HEK293 (cell line): ENCODE measurements around the gene ITPRIPL2.

Source experiments
- BCL11A ChIP-seq: fragments of 450-650 bp; formaldehyde crosslinking; IDR thresholded peaks from 2 replicates; pipeline ENCODE4 v1.5.1; 2016; ENCODE audit warnings: low read depth, missing biosample characterization, missing genetic modification characterization
- FEZF1 ChIP-seq: fragments of 450-650 bp; formaldehyde crosslinking; IDR thresholded peaks from 2 replicates; pipeline ENCODE4 v1.5.1; 2016; ENCODE audit warnings: missing biosample characterization, missing genetic modification characterization
- GLIS1 ChIP-seq: fragments of 450-650 bp; formaldehyde crosslinking; IDR thresholded peaks from 2 replicates; pipeline ENCODE4 v1.5.1; 2016; ENCODE audit warnings: missing biosample characterization, missing genetic modification characterization
- KLF10 ChIP-seq: fragments of 450-650 bp; IDR thresholded peaks from 2 replicates; pipeline ENCODE4 v1.5.1; 2018; ENCODE audit warnings: missing biosample characterization, mild to moderate bottlenecking, missing genetic modification characterization
- KLF7 ChIP-seq: fragments of 450-650 bp; formaldehyde crosslinking; IDR thresholded peaks from 2 replicates; pipeline ENCODE4 v1.5.1; 2016; ENCODE audit warnings: missing biosample characterization, missing genetic modification characterization, borderline replicate concordance
- OSR2 ChIP-seq: fragments of 450-650 bp; formaldehyde crosslinking; IDR thresholded peaks from 2 replicates; pipeline ENCODE4 v1.5.1; 2016; ENCODE audit warnings: missing biosample characterization, missing genetic modification characterization
- SCRT1 ChIP-seq: fragments of 450-650 bp; formaldehyde crosslinking; IDR thresholded peaks from 2 replicates; pipeline ENCODE4 v1.5.1; 2016; ENCODE audit warnings: missing biosample characterization, missing genetic modification characterization, borderline replicate concordance
- SP2 ChIP-seq: fragments of 450-650 bp; formaldehyde crosslinking; IDR thresholded peaks from 2 replicates; pipeline ENCODE4 v1.5.1; 2016; ENCODE audit warnings: missing biosample characterization, missing genetic modification characterization
- YY2 ChIP-seq: fragments of 450-650 bp; formaldehyde crosslinking; IDR thresholded peaks from 2 replicates; pipeline ENCODE4 v1.5.1; 2016; ENCODE audit warnings: missing biosample characterization, missing genetic modification characterization
- ZBTB48 ChIP-seq: fragments of 450-650 bp; formaldehyde crosslinking; IDR thresholded peaks from 2 replicates; pipeline ENCODE4 v1.5.1; 2016; ENCODE audit warnings: missing biosample characterization, missing genetic modification characterization
- ZNF341 ChIP-seq: fragments of 450-650 bp; formaldehyde crosslinking; IDR thresholded peaks from 2 replicates; pipeline ENCODE4; 2016; ENCODE audit warnings: low read depth, missing biosample characterization, missing genetic modification characterization
- ZNF394 ChIP-seq: fragments of 450-650 bp; formaldehyde crosslinking; IDR thresholded peaks from 2 replicates; pipeline ENCODE4 v1.5.1; 2016; ENCODE audit warnings: missing biosample characterization, missing genetic modification characterization, mild to moderate bottlenecking, moderate library complexity, borderline replicate concordance
- ZNF610 ChIP-seq: fragments of 450-650 bp; formaldehyde crosslinking; IDR thresholded peaks from 2 replicates; pipeline ENCODE4 v1.5.1; 2016; ENCODE audit warnings: missing biosample characterization, missing genetic modification characterization, borderline replicate concordance
- ZNF776 ChIP-seq: fragments of 450-650 bp; formaldehyde crosslinking; IDR thresholded peaks from 2 replicates; pipeline ENCODE4 v1.5.0; 2017; ENCODE audit warnings: missing biosample characterization, missing genetic modification characterization, borderline replicate concordance
- ZNF792 ChIP-seq: fragments of 450-650 bp; formaldehyde crosslinking; IDR thresholded peaks from 2 replicates; pipeline ENCODE4 v1.5.1; 2016; ENCODE audit warnings: missing biosample characterization, missing genetic modification characterization
- TF ChIP-seq, protein P1 (sequence below): fragments of 450-650 bp; formaldehyde crosslinking; IDR thresholded peaks from 2 replicates; pipeline ENCODE4 v1.5.1; 2016; ENCODE audit warnings: missing biosample characterization, missing genetic modification characterization
- TF ChIP-seq, protein P2 (sequence below): fragments of 450-650 bp; formaldehyde crosslinking; IDR thresholded peaks from 2 replicates; pipeline ENCODE4 v1.5.1; 2016; ENCODE audit warnings: missing biosample characterization, missing genetic modification characterization
- TF ChIP-seq, protein P3 (sequence below): fragments of 450-650 bp; formaldehyde crosslinking; IDR thresholded peaks from 2 replicates; pipeline ENCODE4 v1.5.1; 2017; ENCODE audit warnings: missing biosample characterization, missing genetic modification characterization
- TF ChIP-seq, protein P4 (sequence below): fragments of 450-650 bp; formaldehyde crosslinking; IDR thresholded peaks from 2 replicates; pipeline ENCODE4 v1.5.1; 2017; ENCODE audit warnings: missing biosample characterization, missing genetic modification characterization
- TF ChIP-seq, protein P5 (sequence below): fragments of 450-650 bp; formaldehyde crosslinking; IDR thresholded peaks from 2 replicates; pipeline ENCODE4 v1.5.1; 2016; ENCODE audit warnings: missing biosample characterization, missing genetic modification characterization

The ITPRIPL2 gene

DNA sequence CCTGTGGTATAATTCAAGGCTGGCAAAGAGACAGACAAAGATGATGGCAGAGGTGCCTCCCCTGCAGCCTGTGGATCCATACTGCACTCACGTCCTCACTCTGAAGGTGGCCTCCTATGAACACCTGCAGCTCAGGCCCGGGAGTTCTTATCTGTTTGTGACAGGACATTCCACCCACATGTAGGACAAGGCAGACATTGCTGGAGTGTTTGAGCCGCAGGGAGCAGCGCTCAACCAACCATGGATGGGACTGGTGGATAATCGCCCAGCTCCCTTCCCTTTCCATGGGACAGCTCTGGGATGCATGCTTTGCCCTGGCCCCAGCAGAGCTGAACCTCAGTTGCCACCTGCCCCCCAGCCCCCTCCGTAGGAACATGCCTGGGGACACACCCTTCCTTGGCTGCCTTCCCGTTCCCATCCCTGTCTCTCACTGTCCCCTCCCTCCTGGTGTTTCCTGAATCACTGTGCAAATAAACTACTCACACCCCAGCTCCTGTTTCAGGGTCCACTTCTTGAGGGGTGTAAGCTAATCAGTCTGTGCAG, 22.2 kb downstream of the ITPRIPL2 start (continued):
- TF ChIP-seq ZNF610 (tag by site-specific recombination) (no peak), SCRT1 (tag by site-specific recombination) (0 out of 2 replicates have a peak, but pooled peaks have one; percentile 11), KLF10 (tag by site-specific recombination) (peak; percentile 94), YY2 (0 out of 2 replicates have a peak, but pooled peaks have one; percentile 15), ZNF792 (no peak), OSR2 (tag by site-specific recombination) (peak; percentile 96), ZNF776 (no peak), KLF7 (peak; percentile 93; the same call in 1 of the 2 replicates), SP2 (peak; percentile 11; the same call in 1 of the 2 replicates), GLIS1 (tag by site-specific recombination) (peak; percentile 86), FEZF1 (tag by site-specific recombination) (0 out of 2 replicates have a peak, but pooled peaks have one; percentile 19), ZNF341 (tag by site-specific recombination) (peak; percentile 43), ZNF394 (tag by site-specific recombination) (no peak), ZBTB48 (tag by site-specific recombination) (peak; percentile 66), BCL11A (0 out of 2 replicates have a peak, but pooled peaks have one; percentile 31)
- TF ChIP-seq, protein P1, sequence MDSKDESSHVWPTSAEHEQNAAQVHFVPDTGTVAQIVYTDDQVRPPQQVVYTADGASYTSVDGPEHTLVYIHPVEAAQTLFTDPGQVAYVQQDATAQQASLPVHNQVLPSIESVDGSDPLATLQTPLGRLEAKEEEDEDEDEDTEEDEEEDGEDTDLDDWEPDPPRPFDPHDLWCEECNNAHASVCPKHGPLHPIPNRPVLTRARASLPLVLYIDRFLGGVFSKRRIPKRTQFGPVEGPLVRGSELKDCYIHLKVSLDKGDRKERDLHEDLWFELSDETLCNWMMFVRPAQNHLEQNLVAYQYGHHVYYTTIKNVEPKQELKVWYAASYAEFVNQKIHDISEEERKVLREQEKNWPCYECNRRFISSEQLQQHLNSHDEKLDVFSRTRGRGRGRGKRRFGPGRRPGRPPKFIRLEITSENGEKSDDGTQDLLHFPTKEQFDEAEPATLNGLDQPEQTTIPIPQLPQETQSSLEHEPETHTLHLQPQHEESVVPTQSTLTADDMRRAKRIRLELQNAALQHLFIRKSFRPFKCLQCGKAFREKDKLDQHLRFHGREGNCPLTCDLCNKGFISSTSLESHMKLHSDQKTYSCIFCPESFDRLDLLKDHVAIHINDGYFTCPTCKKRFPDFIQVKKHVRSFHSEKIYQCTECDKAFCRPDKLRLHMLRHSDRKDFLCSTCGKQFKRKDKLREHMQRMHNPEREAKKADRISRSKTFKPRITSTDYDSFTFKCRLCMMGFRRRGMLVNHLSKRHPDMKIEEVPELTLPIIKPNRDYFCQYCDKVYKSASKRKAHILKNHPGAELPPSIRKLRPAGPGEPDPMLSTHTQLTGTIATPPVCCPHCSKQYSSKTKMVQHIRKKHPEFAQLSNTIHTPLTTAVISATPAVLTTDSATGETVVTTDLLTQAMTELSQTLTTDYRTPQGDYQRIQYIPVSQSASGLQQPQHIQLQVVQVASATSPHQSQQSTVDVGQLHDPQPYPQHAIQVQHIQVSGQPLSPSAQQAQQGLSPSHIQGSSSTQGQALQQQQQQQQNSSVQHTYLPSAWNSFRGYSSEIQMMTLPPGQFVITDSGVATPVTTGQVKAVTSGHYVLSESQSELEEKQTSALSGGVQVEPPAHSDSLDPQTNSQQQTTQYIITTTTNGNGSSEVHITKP (tag by site-specific recombination), result peak; percentile 62
- TF ChIP-seq, protein P2, sequence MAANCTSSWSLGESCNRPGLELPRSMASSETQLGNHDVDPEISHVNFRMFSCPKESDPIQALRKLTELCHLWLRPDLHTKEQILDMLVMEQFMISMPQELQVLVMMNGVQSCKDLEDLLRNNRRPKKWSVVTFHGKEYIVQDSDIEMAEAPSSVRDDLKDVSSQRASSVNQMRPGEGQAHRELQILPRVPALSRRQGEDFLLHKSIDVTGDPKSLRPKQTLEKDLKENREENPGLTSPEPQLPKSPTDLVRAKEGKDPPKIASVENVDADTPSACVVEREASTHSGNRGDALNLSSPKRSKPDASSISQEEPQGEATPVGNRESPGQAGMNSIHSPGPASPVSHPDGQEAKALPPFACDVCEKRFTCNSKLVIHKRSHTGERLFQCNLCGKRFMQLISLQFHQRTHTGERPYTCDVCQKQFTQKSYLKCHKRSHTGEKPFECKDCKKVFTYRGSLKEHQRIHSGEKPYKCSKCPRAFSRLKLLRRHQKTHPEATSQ (tag by site-specific recombination), result peak; percentile 43; the same call in 1 of the 2 replicates
- TF ChIP-seq, protein P3, sequence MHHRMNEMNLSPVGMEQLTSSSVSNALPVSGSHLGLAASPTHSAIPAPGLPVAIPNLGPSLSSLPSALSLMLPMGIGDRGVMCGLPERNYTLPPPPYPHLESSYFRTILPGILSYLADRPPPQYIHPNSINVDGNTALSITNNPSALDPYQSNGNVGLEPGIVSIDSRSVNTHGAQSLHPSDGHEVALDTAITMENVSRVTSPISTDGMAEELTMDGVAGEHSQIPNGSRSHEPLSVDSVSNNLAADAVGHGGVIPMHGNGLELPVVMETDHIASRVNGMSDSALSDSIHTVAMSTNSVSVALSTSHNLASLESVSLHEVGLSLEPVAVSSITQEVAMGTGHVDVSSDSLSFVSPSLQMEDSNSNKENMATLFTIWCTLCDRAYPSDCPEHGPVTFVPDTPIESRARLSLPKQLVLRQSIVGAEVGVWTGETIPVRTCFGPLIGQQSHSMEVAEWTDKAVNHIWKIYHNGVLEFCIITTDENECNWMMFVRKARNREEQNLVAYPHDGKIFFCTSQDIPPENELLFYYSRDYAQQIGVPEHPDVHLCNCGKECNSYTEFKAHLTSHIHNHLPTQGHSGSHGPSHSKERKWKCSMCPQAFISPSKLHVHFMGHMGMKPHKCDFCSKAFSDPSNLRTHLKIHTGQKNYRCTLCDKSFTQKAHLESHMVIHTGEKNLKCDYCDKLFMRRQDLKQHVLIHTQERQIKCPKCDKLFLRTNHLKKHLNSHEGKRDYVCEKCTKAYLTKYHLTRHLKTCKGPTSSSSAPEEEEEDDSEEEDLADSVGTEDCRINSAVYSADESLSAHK (tag by site-specific recombination), result 0 out of 2 replicates have a peak, but pooled peaks have one; percentile 24
- TF ChIP-seq, protein P4, sequence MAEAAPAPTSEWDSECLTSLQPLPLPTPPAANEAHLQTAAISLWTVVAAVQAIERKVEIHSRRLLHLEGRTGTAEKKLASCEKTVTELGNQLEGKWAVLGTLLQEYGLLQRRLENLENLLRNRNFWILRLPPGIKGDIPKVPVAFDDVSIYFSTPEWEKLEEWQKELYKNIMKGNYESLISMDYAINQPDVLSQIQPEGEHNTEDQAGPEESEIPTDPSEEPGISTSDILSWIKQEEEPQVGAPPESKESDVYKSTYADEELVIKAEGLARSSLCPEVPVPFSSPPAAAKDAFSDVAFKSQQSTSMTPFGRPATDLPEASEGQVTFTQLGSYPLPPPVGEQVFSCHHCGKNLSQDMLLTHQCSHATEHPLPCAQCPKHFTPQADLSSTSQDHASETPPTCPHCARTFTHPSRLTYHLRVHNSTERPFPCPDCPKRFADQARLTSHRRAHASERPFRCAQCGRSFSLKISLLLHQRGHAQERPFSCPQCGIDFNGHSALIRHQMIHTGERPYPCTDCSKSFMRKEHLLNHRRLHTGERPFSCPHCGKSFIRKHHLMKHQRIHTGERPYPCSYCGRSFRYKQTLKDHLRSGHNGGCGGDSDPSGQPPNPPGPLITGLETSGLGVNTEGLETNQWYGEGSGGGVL (tag by site-specific recombination), result peak; percentile 88
- TF ChIP-seq, protein P5, sequence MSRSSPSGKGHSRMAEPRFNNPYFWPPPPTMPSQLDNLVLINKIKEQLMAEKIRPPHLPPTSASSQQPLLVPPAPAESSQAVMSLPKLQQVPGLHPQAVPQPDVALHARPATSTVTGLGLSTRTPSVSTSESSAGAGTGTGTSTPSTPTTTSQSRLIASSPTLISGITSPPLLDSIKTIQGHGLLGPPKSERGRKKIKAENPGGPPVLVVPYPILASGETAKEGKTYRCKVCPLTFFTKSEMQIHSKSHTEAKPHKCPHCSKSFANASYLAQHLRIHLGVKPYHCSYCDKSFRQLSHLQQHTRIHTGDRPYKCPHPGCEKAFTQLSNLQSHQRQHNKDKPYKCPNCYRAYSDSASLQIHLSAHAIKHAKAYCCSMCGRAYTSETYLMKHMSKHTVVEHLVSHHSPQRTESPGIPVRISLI (tag by site-specific recombination), result no peak
